ENCODE data around the gene CUL9. TPM values are rescaled to one million over a fixed set of nuclear protein-coding genes. Genes with fewer than 3 reads are reported as not detected.

CUL9 gene
- total RNA-seq, 2 experiments from 2014 or later = 32.9 to 37.0 TPM

DNA sequence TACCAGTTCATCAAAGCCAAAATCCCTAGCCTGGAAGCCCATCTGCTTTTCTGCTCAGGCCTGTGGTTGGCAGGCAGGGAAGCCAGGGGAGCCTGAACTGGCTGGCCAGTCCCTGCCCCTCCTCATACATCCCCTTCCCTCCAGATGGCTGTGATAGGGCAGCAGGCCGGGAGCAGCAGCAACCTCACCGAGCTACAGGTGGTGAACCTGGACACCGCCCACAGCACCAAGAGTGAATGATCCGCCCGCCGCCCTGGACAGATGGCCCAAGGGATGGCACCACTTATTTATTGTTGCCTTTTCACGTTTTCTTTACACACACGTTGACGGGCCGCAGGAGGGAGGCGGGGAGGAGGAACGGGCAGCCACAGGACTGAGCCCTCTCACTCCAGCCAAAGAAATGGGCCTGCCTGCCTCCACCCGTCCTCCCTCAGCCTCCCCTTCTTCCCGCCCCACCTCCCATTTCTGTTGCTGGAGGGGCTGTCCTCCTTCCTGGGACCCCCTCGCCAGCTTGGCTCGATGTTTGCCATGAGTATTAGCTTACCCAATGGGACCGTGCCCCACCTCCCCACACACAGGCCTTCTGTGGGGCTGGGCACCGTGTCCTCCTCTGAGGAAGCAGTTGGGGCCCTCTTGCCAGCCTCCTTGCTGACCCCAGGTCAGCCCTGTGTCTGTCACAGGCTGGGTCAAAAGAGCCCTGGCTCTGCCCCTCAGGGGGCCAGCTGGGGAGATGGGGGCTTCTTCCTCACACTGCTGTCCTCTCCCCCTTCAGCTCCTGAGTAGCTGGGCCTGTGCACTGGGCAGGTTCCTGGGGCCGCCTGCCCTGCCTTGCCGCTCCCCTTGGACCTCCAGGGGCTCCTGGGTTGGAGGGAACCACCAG lies 2.8 kb upstream of the CUL9 start:
- Histone ChIP-seq H3K79me2 (ENCODE audit: insufficient read depth, low read depth, low read length) (peaks cover 5% of the 10 kb centered on the region; the same call in 1 of the 2 replicates), H3K4me3 (ENCODE audit: low read depth, low read length, poor library complexity, severe bottlenecking) (no peak overlapping the region), H4K20me1 (ENCODE audit: insufficient read depth, low read length) (peaks cover 6% of the 10 kb centered on the region; the same call in 1 of the 2 replicates), H3K4me2 (ENCODE audit: low read length) (no peak overlapping the region), H3K27ac (ENCODE audit: low read depth, low read length, poor library complexity, severe bottlenecking) (no peak overlapping the region), H2AFZ (ENCODE audit: low read length) (no peak overlapping the region), H3K9me2 (ENCODE audit: insufficient read depth, low read length) (no peaks in the 10 kb centered on the region), H3K9me3 (ENCODE audit: low read length) (no peaks in the 10 kb centered on the region), H3K36me3 (ENCODE audit: insufficient read depth, low read length) (peaks cover 42% of the 10 kb centered on the region), H3K4me1 (ENCODE audit: insufficient read depth, low read length, poor library complexity, severe bottlenecking) (peaks cover 27% of the 10 kb centered on the region)
- no peak for DNase-seq (ENCODE audit: low spot score)
- ChIA-PET CTCF (ENCODE audit: unreplicated experiment) (no interaction called here), POLR2A (no interaction called here)
- intact Hi-C loops (cut with micrococcal nuclease; ENCODE audit: unreplicated experiment) = loop anchor here (10.0 kb wide), 1 partner anchor 614 kb away; the partner anchor contains the start of gene UBR2
- no peak for TF ChIP-seq EZH2phosphoT487 (IDR thresholded peaks at IDR 0.05; ENCODE audit: borderline replicate concordance, low read depth, low read length)
- TF ChIP-seq, protein P1, sequence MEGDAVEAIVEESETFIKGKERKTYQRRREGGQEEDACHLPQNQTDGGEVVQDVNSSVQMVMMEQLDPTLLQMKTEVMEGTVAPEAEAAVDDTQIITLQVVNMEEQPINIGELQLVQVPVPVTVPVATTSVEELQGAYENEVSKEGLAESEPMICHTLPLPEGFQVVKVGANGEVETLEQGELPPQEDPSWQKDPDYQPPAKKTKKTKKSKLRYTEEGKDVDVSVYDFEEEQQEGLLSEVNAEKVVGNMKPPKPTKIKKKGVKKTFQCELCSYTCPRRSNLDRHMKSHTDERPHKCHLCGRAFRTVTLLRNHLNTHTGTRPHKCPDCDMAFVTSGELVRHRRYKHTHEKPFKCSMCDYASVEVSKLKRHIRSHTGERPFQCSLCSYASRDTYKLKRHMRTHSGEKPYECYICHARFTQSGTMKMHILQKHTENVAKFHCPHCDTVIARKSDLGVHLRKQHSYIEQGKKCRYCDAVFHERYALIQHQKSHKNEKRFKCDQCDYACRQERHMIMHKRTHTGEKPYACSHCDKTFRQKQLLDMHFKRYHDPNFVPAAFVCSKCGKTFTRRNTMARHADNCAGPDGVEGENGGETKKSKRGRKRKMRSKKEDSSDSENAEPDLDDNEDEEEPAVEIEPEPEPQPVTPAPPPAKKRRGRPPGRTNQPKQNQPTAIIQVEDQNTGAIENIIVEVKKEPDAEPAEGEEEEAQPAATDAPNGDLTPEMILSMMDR (conservative IDR thresholded peaks at IDR 0.05; ENCODE audit: low read length) = no peak
- BruUV-seq (replicated peaks) = no TSS peak

GRCh38 chr6:43180058-43180457 lies 1.9 kb upstream of the CUL9 start:
- no peak for DNase-seq (ENCODE audit: low spot score)
- H3K79me2 ChIP-seq (ENCODE audit: insufficient read depth, low read depth, low read length) = peaks cover 1% of the 10 kb centered on the region; the same call in 1 of the 2 replicates
- CTCF ChIA-PET (ENCODE audit: unreplicated experiment) = no interaction called here
- H4K20me1 ChIP-seq (ENCODE audit: insufficient read depth, low read length) = peaks cover 2% of the 10 kb centered on the region; the same call in 1 of the 2 replicates
- intact Hi-C loops (cut with micrococcal nuclease; ENCODE audit: unreplicated experiment) = no loop called here
- no peak overlapping the region for H3K4me3 ChIP-seq (ENCODE audit: low read depth, low read length, poor library complexity, severe bottlenecking)
- H3K27ac ChIP-seq (ENCODE audit: low read depth, low read length, poor library complexity, severe bottlenecking) = no peak overlapping the region
- POLR2A ChIA-PET = no interaction called here
- no peaks in the 10 kb centered on the region for H3K9me2 ChIP-seq (ENCODE audit: insufficient read depth, low read length)
- no peak overlapping the region for H3K4me2 ChIP-seq (ENCODE audit: low read length)
- H3K36me3 ChIP-seq (ENCODE audit: insufficient read depth, low read length) = peaks cover 38% of the 10 kb centered on the region
- H2AFZ ChIP-seq (ENCODE audit: low read length) = no peak overlapping the region
- H3K9me3 ChIP-seq (ENCODE audit: low read length) = no peaks in the 10 kb centered on the region
- TF ChIP-seq, protein P1 (conservative IDR thresholded peaks at IDR 0.05; ENCODE audit: low read length) = no peak
- no peak for TF ChIP-seq EZH2phosphoT487 (IDR thresholded peaks at IDR 0.05; ENCODE audit: borderline replicate concordance, low read depth, low read length)
- BruUV-seq (replicated peaks) = no TSS peak
- H3K4me1 ChIP-seq (ENCODE audit: insufficient read depth, low read length, poor library complexity, severe bottlenecking) = peaks cover 20% of the 10 kb centered on the region

- Histone ChIP-seq H3K9me2 (ENCODE audit: insufficient read depth, low read length) (no peaks in the 10 kb centered on the region), H3K4me3 (ENCODE audit: low read depth, low read length, poor library complexity, severe bottlenecking) (no peak overlapping the region), H3K27ac (ENCODE audit: low read depth, low read length, poor library complexity, severe bottlenecking) (peak overlapping the region; percentile 51), H3K4me1 (ENCODE audit: insufficient read depth, low read length, poor library complexity, severe bottlenecking) (peaks cover 23% of the 10 kb centered on the region), H2AFZ (ENCODE audit: low read length) (no peak overlapping the region), H3K79me2 (ENCODE audit: insufficient read depth, low read depth, low read length) (no peaks in the 10 kb centered on the region), H3K36me3 (ENCODE audit: insufficient read depth, low read length) (peaks cover 32% of the 10 kb centered on the region), H4K20me1 (ENCODE audit: insufficient read depth, low read length) (no peaks in the 10 kb centered on the region), H3K9me3 (ENCODE audit: low read length) (no peaks in the 10 kb centered on the region), H3K4me2 (ENCODE audit: low read length) (peak overlapping the region; percentile 96; the same call in 1 of the 2 replicates)
- BruUV-seq (replicated peaks) = no TSS peak
- ChIA-PET POLR2A (no interaction called here), CTCF (ENCODE audit: unreplicated experiment) (no interaction called here)
- intact Hi-C loops (cut with micrococcal nuclease; ENCODE audit: unreplicated experiment) = no loop called here
- no peak for DNase-seq (ENCODE audit: low spot score)
- TF ChIP-seq EZH2phosphoT487 (IDR thresholded peaks at IDR 0.05; ENCODE audit: borderline replicate concordance, low read depth, low read length) = no peak
- TF ChIP-seq, protein P1 (conservative IDR thresholded peaks at IDR 0.05; ENCODE audit: low read length) = no peak
These were observed 1.0 kb upstream of the CUL9 start for GRCh38 chr6:43180985-43181384.
